Endothelial cell of umbilical vein (primary cell): ENCODE results near the gene CLEC4M. TPM values are rescaled to one million over a fixed set of nuclear protein-coding genes. Genes with fewer than 3 reads are reported as not detected.

Source experiments
- BruUV-seq: library from RNA; stranded (reverse); fragments of 400-500 nt; replicated peaks from 2 replicates; lab custom pipeline; 2021; lab: Mats Ljungman, UMichigan
- CTCF ChIA-PET: fragments of 300-600, 350-600 bp; sonication (Branson Sonifier 250); formaldehyde crosslinking; loops from one replicate; lab custom pipeline; 2021; ENCODE audit warnings: antibody characterized with exemption, inconsistent platforms; lab: Charles Lee
- POLR2A ChIA-PET: fragments of 300-600, 350-600 bp; sonication (Branson Sonifier 250); formaldehyde crosslinking; loops from one replicate; lab custom pipeline; 2021; ENCODE audit warnings: antibody characterized with exemption, inconsistent platforms; lab: Charles Lee
- DNase-seq: peaks from one replicate; pipeline ENCODE4 v3.0.0-alpha.2; 2011; ENCODE audit warnings: low read depth, low spot score
- FAIRE-seq: peaks from 2 replicates; lab custom pipeline; 2011; peaks lifted over from hg19 to GRCh38; lab: Jason Lieb, UNC
- H2AFZ ChIP-seq: 2 replicates; pipeline ENCODE4 v1.6.0; 2012; ENCODE audit warnings: low read depth, low read length, control low read depth, inconsistent platforms
- H3K27ac ChIP-seq: 2 replicates; pipeline ENCODE4 v1.5.1; 2011; ENCODE audit warnings: low read depth, mild to moderate bottlenecking, control low read depth, low read length, moderate library complexity; ENCODE audit not compliant: insufficient read depth
- H3K27me3 ChIP-seq, 2 experiments: 2 replicates each; pipeline versions ENCODE4 v1.6.0 to v1.6.1; 2011; ENCODE audit warnings: low read length in 2 of 2, mixed read lengths in 1 of 2; ENCODE audit not compliant: control insufficient read depth in 2 of 2, insufficient read depth in 2 of 2
- H3K36me3 ChIP-seq, 2 experiments: 2 replicates in 1 of 2; 3 replicates in 1 of 2; pipeline ENCODE4 v1.5.1; 2011; ENCODE audit warnings: low read length in 2 of 2, mild to moderate bottlenecking in 1 of 2, moderate library complexity in 1 of 2; ENCODE audit not compliant: control insufficient read depth in 2 of 2, insufficient read depth in 2 of 2; ENCODE audit errors: extremely low read depth in 1 of 2
- H3K4me1 ChIP-seq: 3 replicates; pipeline ENCODE4 v1.5.1; 2011; ENCODE audit warnings: mild to moderate bottlenecking, low read length; ENCODE audit not compliant: control insufficient read depth, insufficient read depth; ENCODE audit errors: extremely low read depth
- H3K4me2 ChIP-seq: 2 replicates; pipeline ENCODE4 v1.6.1; 2011; ENCODE audit warnings: low read length, control low read depth, mixed read lengths; ENCODE audit not compliant: insufficient read depth
- H3K4me3 ChIP-seq, 3 experiments: fragments of 200-600 bp in 1 of 3; sonication (generic), shearing (Covaris generic) in 1 of 3; replicated peaks in 1 of 3; 2 replicates each; pipeline ENCODE4 v1.5.1; 2011 to 2016; ENCODE audit warnings: control low read depth in 3 of 3, low read length in 3 of 3, mild to moderate bottlenecking in 2 of 3, inconsistent platforms in 1 of 3, low read depth in 1 of 3, moderate library complexity in 1 of 3; ENCODE audit not compliant: insufficient read depth in 1 of 3
- H3K79me2 ChIP-seq: 2 replicates; pipeline ENCODE4 v1.6.0; 2012; ENCODE audit warnings: low read length, inconsistent platforms; ENCODE audit not compliant: control insufficient read depth, insufficient read depth
- H3K9ac ChIP-seq: replicated peaks from 2 replicates; pipeline ENCODE3; 2011; ENCODE audit warnings: low read length, control low read depth; ENCODE audit not compliant: insufficient read depth; ENCODE audit errors: extremely low read depth
- H3K9me1 ChIP-seq: replicated peaks from 3 replicates; pipeline ENCODE4 v1.6.0; 2011; ENCODE audit warnings: mild to moderate bottlenecking, low read length; ENCODE audit not compliant: control insufficient read depth, insufficient read depth; ENCODE audit errors: extremely low read depth
- H3K9me3 ChIP-seq: replicated peaks from 2 replicates; pipeline ENCODE4 v1.5.1; 2012; ENCODE audit warnings: low read length, inconsistent platforms; ENCODE audit not compliant: control insufficient read depth, insufficient read depth
- H4K20me1 ChIP-seq: replicated peaks from 2 replicates; pipeline ENCODE3; 2011; ENCODE audit warnings: mild to moderate bottlenecking, low read length; ENCODE audit not compliant: control insufficient read depth, insufficient read depth; ENCODE audit errors: extremely low read depth
- EZH2 ChIP-seq: IDR thresholded peaks from 2 replicates; pipeline ENCODE4 v1.6.1; 2012; ENCODE audit warnings: borderline replicate concordance, low read depth, mild to moderate bottlenecking, moderate library complexity, low read length, inconsistent platforms; ENCODE audit not compliant: severe bottlenecking
- FOS ChIP-seq: IDR thresholded peaks from 2 replicates; pipeline ENCODE4 v1.6.1; 2011; ENCODE audit warnings: mild to moderate bottlenecking, low read length, moderate library complexity, borderline replicate concordance; ENCODE audit not compliant: insufficient read depth
- GATA2 ChIP-seq: IDR thresholded peaks from 2 replicates; pipeline ENCODE4 v1.7.0; 2011; ENCODE audit warnings: low read depth, mild to moderate bottlenecking, moderate library complexity, mixed read lengths, low read length; ENCODE audit not compliant: insufficient read length, insufficient read depth
- JUN ChIP-seq: IDR thresholded peaks from 2 replicates; pipeline ENCODE4 v1.6.1; 2011; ENCODE audit warnings: borderline replicate concordance, low read depth; ENCODE audit not compliant: insufficient read length, insufficient read depth
- MYC ChIP-seq: IDR thresholded peaks from one replicate; pipeline ENCODE4 v1.6.1; 2011; ENCODE audit warnings: mild to moderate bottlenecking, low read depth, low read length
- POLR2A ChIP-seq: IDR thresholded peaks from 2 replicates; pipeline ENCODE4 v1.6.1; 2012; ENCODE audit warnings: low read depth, mild to moderate bottlenecking, control low read depth, low read length
- POLR2AphosphoS5 ChIP-seq: IDR thresholded peaks from 2 replicates; pipeline ENCODE4 v1.6.1; 2012; ENCODE audit warnings: low read depth, mild to moderate bottlenecking, control low read depth, low read length, moderate library complexity; ENCODE audit not compliant: insufficient read depth
- dilution Hi-C: fragments of 300-500 bp; cut with MboI; formaldehyde crosslinking; loops from one replicate; pipeline ENCODE4 v1.15.0; 2019; ENCODE audit warnings: low sequenced_read_pairs; ENCODE audit not compliant: extremely low pct_ligation_motif_present
- intact Hi-C: fragments of 100-400 bp; cut with micrococcal nuclease; formaldehyde crosslinking; loops from one replicate; pipeline ENCODE4 v1.10.0; 2022
- polyA plus RNA-seq, 4 experiments: library from polyadenylated mRNA; depleted of rRNA in 3 of 4; stranded (reverse) in 3 of 4; unstranded in 1 of 4; fragments of >200 nt; gene quantifications; 2 replicates each; pipeline versions ENCODE4 v1.2.1 to v1.2.3, GENCODE V29; 2011 to 2012; ENCODE audit warnings: missing spikeins in 1 of 4
- total RNA-seq: library from RNA; stranded (reverse); gene quantifications from 2 replicates; pipeline ENCODE4 v1.2.3, GENCODE V29; 2021
- TF ChIP-seq, protein P1 (sequence below): IDR thresholded peaks from 2 replicates; pipeline ENCODE4 v1.6.1; 2011; ENCODE audit not compliant: insufficient read depth, insufficient read length
- TF ChIP-seq, protein P2 (sequence below), 2 donors: IDR thresholded peaks; 1 replicate in 1 of 2; 2 replicates in 1 of 2; pipeline ENCODE4 v1.5.1; 2011; ENCODE audit warnings: low read length in 2 of 2, mild to moderate bottlenecking in 2 of 2, moderate library complexity in 2 of 2, control low read depth in 1 of 2, inconsistent platforms in 1 of 2, low read depth in 1 of 2; ENCODE audit not compliant: insufficient read depth in 1 of 2; ENCODE audit errors: extremely low read depth in 1 of 2

Gene CLEC4M
- total and polyA plus RNA-seq, 2 donors (not counting 3 experiments of a cell fraction or from before 2014, with no cell fraction given): 0.46 to 1.0 TPM

DNA sequence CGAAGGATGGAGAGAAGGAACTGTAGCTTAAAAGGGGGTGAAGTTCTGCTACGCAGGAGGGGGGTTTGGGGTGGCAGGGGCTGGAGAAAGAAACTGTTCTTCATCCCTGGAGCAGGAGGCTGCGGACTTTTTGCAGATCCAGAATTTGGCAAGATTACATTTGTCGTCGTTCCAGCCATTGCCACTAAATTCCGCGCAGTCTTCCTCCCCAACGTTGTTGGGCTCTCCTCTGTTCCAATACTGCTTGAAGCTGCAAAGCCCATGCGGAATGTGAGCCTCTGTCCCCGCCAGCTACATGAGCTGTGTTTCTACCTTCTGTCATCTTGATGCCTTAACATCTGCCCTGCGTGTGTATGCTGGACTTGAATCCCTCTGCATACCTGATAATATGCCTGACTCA, 20.1 kb upstream of the CLEC4M start:
- FAIRE-seq: no peak
- CTCF ChIA-PET: interaction anchor here (1.9 to 2.3 kb wide), 2 partner anchors 57 to 62 kb away, joined by 5 to 9 read pairs; partner anchors contain the start of gene TRAPPC5
- H4K20me1 ChIP-seq: no peaks in the 10 kb centered on the region
- H3K4me2 ChIP-seq: no peak overlapping the region
- POLR2A ChIA-PET: no interaction called here
- no peaks in the 10 kb centered on the region for H3K4me1 ChIP-seq
- H3K27me3 ChIP-seq: peaks cover 0 to 3% of the 10 kb centered on the region in 2 experiments
- H3K9ac ChIP-seq: no peak overlapping the region
- TF ChIP-seq FOS: no peak
- no peak for TF ChIP-seq POLR2A
- TF ChIP-seq, protein P1, sequence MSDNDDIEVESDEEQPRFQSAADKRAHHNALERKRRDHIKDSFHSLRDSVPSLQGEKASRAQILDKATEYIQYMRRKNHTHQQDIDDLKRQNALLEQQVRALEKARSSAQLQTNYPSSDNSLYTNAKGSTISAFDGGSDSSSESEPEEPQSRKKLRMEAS: no peak
- TF ChIP-seq, protein P2, sequence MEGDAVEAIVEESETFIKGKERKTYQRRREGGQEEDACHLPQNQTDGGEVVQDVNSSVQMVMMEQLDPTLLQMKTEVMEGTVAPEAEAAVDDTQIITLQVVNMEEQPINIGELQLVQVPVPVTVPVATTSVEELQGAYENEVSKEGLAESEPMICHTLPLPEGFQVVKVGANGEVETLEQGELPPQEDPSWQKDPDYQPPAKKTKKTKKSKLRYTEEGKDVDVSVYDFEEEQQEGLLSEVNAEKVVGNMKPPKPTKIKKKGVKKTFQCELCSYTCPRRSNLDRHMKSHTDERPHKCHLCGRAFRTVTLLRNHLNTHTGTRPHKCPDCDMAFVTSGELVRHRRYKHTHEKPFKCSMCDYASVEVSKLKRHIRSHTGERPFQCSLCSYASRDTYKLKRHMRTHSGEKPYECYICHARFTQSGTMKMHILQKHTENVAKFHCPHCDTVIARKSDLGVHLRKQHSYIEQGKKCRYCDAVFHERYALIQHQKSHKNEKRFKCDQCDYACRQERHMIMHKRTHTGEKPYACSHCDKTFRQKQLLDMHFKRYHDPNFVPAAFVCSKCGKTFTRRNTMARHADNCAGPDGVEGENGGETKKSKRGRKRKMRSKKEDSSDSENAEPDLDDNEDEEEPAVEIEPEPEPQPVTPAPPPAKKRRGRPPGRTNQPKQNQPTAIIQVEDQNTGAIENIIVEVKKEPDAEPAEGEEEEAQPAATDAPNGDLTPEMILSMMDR (IDR thresholded peaks at IDR 0.05; ENCODE audit: extremely low read depth in 1 of 2, insufficient read depth in 1 of 2, low read depth in 1 of 2, low read length in 2 of 2): no peak
- no peak for TF ChIP-seq EZH2
- TF ChIP-seq POLR2AphosphoS5: no peak
- no peak for TF ChIP-seq JUN
- no peak for TF ChIP-seq MYC
- TF ChIP-seq GATA2: no peak
- no TSS peak for BruUV-seq
- H2AFZ ChIP-seq: no peak overlapping the region
- no peak for DNase-seq
- dilution Hi-C loops: no loop called here
- H3K27ac ChIP-seq: no peak overlapping the region
- no peaks in the 10 kb centered on the region for H3K9me1 ChIP-seq
- intact Hi-C loops: no loop called here
- H3K9me3 ChIP-seq: no peaks in the 10 kb centered on the region
- H3K36me3 ChIP-seq: no peaks in the 10 kb centered on the region
- no peaks in the 10 kb centered on the region for H3K79me2 ChIP-seq
- no peak overlapping the region for H3K4me3 ChIP-seq
